Measurements from ENCODE around the gene MLXIP. TPM values are rescaled to one million over a fixed set of nuclear protein-coding genes. Genes with fewer than 3 reads are reported as not detected.

The MLXIP gene
- total and polyA plus RNA-seq, 2 of the 8 experiments (the other 6 are each of a cell fraction or from before 2014, with no cell fraction given), result 5.5 to 40.5 TPM

GRCh38 chr12:122096591-122097149 lies 18.1 kb downstream of the MLXIP start (continued):
- TF ChIP-seq CHD7 (IDR thresholded peaks at IDR 0.05; ENCODE audit: insufficient replicate concordance, low read length) (no peak), SP4 (IDR thresholded peaks at IDR 0.05; ENCODE audit: low read length) (no peak), CREB1 (IDR thresholded peaks at IDR 0.05) (no peak), MAX (IDR thresholded peaks at IDR 0.05) (no peak), JUND (IDR thresholded peaks at IDR 0.05; ENCODE audit: low read length) (no peak), CEBPB (IDR thresholded peaks at IDR 0.05; ENCODE audit: low read depth, low read length) (no peak), ZNF274 (IDR thresholded peaks at IDR 0.05; ENCODE audit: borderline replicate concordance, extremely low read depth, low read length) (no peak), NANOG (IDR thresholded peaks at IDR 0.05; ENCODE audit: insufficient read depth, low read depth, low read length, poor library complexity, severe bottlenecking) (no peak), ATF3 (IDR thresholded peaks at IDR 0.05; ENCODE audit: insufficient read depth, low read depth, low read length) (no peak), SP1 (IDR thresholded peaks at IDR 0.05; ENCODE audit: low read depth, low read length) (no peak)
